ENCODE results near the gene ZNF487.
"Not testable (repeated sequence)": the region's sequence is repeated elsewhere in the genome, so short reads cannot be mapped to it uniquely, and the experiment has no call there.

The ZNF487 gene

GRCh38 chr10:43407148-43407575, 29.7 kb upstream of the ZNF487 start:
- peak; percentile 60 for DNase-seq

GRCh38 chr10:43407576-43408330, 29.2 kb upstream of the ZNF487 start:
- DNase-seq = peak; percentile 87

DNA sequence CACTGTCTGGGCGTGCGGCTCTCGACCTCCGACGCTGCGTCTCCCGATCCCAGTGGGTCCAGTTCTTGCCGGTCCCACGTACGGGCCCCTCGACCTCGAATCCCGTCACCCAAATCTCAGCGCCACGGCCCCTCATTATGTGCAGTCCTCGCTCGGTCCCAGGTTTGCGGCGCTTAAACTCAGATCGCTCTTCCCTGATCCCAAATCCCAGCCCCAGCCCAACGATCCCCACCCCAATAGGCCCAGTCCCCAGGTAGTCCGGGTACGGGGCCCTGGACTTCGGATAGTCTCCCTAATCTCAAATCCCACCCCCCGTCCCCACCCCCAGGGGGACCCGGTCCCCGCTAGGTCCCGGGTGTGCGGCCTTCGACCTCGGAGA, 28.6 kb upstream of the ZNF487 start:
- DNase-seq = peak; percentile 47

DNA sequence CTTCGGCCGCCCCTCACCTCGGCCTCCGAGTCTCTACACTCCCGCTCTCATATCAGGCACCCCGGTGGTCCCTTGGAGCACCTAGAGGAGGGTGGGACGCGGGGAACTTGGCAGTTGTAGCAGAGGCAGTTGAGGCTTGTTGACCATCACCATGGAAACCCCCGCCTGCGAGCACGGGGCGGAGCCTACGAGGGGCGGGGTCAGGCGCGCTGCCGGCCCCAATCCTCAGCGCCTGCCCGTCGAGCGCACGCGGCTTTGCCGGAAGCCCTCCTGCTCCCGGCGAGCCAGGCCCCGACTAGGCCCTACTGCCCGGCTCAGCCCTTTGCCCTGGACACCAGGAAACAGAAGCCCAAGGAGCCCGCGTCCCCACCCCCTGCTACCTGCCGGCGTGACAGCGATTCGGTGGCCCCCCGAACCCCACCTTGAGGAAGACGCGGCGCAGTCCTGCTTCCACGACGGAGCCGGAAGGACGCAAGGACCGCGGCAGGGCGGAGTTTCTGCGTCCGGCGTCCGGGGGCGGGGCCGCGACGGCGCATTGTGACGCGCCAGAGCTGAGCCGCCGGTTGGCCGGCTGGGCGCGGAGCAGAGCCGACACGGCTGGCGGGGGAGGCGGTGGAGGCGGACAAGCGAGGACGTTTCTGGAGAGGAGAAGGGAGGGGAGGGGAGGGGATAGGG, 28.1 kb upstream of the ZNF487 start, which contains the start of gene HNRNPF:
HNRNPF (minus strand) TSS at position 477 of the 675 bp plus-strand sequence. CDS start 21,302 bp downstream, outside the sequence.
- DNase-seq = peak; percentile 96

DNA sequence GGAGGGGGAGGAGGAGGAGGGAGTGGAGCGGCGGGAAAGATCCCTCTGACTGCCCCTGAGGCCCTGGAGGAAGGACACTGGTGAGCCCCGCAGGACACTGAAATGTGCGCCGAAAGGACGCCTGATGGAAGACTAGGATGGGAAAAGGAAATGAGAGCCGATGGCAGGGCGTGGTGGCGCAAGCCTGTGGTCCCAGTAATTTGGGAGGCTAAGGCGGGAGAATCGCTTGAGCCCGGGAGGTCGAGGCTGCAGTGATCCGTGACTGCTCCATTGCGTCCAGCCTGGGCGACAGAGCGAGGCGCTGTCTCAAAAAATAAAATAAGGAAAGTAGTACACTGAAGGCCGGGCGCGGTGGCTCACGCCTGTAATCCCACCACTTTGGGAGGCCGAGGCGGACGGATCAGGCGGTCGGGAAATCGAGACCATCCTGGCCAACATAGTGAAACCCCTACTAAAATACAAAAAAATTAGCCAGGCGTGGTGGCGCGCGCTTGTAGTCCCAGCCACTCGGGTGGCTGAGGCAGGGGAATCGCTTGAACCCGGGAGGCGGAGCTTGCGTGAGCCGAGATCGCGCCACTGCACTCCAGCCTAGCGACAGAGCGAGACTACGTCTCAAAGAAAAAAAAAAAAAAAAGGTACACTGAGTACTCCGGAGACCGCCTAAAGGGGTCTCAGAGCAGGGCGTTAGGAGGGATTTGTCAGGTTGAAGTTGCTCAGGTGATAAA, 27.4 kb upstream of the ZNF487 start:
- DNase-seq = peak; percentile 67

DNA sequence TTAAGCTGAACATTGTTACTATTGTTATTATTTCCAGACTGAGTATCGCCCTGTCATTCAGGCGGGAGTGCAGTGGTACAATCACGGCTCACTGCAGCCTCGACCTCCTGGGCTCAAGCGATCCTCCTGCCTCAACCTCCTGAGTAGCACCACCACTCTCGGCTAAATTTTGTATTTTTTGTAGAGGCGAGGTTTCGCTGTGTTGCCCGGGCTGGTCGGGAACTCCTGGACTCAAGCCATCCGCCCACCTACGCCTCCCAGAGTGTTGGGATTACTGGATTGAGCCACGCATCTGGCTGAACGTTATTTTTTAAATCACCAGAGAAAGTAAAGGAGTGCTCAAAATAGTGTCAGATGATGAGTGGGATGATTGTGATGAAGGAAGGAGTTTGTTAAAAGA, 26.6 kb upstream of the ZNF487 start:
- no peak for DNase-seq

DNA sequence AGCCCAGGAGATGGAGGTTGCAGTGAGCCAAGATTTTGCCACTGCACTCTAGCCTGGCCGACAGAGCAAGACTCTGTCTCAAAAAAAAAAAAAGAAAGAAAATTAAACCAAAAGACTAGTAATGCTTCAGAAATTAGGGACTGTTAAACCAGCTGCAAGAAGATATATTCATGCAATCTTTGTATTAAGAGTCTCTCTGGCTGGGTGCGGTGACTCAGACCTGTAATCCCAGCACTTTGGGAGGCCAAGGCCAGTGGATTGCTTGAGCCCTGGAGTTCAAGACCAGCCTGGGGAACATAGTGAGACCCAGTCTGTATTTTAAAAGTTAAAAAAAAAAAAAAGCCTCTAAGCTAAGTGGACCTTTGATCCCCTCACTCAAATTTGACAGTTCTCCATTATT, 25.4 kb upstream of the ZNF487 start:
- no peak for DNase-seq

DNA sequence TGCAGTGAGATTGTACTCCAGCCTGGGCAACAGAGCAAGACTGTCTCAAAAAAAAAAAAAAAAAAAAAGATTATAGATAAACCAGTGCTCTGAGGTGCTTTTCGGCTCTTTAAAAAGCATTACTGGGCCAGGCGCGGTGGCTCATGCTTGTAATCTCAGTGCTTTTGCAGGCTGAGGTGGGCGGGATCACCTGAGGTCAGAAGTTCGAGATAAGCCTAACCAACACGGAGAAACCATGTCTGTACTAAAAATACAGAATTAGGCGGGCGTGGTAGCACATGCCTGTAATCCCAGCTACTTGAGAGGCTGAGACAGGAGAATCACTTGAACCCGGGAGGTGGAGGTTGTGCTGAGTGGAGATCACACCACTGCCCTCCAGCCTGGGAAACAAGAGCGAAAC, 21.4 kb upstream of the ZNF487 start:
- DNase-seq = no peak

GRCh38 chr10:43417950-43418768, 18.8 kb upstream of the ZNF487 start:
- DNase-seq = no peak

GRCh38 chr10:43419997-43420368, 16.9 kb upstream of the ZNF487 start:
- DNase-seq = no peak

DNA sequence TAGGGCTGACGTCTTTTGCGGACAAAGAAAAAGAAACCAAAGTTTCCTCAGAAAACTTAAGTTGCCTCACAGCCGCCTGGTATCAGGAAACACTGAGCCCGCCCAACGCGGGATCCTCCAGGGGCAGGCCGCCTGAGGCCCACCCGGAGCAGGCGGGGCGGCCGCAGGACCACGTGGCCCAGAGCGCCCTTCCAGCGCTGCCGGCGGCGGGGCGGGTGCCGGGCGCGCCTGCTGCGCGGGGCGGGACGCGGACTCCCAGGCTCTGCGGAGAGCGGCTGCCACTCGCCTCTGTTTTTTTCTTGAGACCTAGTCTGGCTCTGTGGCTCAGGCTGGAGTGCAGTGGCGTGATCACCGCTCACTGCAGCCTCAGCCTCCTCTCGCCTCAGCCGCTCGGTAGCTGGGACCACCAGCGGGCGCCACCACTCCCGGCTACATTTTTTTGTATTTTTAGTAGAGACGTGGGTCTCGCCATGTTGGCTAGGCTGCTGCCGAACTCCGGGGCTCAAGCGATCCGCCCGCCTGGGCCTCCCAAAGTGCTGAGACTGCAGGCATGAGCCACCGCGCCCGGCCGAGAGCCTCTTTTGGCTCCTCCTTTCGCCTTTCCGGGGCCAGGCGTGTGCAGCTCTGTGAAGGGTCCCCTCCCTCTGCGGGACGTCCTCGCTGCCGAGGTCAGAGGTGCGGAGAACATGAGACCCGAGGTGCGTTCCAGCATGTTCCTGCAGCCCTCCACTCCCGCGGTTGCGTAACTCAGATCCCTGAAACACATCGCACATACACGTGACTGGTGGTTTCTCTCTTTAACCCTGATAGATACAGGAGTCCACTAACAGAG, 16.3 kb upstream of the ZNF487 start:
- peak; percentile 84 for DNase-seq

- DNase-seq = no peak
Observed at GRCh38 chr10:43421201-43421507, 15.8 kb upstream of the ZNF487 start.

- DNase-seq = no peak
Observed at GRCh38 chr10:43421519-43421918, 15.4 kb upstream of the ZNF487 start.

DNA sequence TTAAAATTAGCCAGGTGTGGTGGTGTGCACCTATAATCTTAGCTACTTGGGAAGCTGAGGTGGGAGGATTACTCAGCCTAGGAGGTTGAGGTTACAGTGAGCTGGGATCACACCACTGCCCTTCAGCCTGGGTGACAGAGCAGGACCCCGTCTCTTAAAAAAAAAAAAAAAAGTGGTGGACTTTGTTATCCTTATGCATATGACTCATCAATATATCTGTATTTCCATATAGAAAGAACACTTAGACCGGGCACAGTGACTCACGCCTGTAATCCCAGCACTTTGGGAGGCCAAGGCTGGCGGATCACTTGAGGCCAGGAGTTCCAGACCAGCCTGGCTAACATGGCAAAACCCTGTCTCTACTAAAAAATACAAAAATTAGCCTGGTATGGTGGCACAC, 15.0 kb upstream of the ZNF487 start:
- DNase-seq = not testable (repeated sequence)

DNA sequence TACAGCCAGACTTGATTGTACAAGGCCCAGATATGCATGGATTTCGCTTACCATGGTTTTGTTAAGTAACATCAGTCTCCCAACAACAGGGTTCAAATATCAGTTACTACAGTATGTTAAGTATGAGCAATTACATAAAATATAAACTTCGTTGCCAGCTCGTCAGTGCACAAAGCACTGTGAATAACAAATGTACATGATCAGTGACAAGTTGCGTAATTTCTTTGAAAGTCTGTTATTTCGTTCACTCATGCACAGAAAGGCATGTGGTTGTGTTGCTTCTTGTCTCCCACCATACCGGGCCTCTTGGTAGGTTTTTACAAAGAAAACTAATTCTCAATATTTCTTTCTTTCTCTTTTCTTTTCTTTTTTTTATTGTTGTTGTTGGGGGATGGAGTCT, 12.5 kb upstream of the ZNF487 start:
- DNase-seq = no peak

DNA sequence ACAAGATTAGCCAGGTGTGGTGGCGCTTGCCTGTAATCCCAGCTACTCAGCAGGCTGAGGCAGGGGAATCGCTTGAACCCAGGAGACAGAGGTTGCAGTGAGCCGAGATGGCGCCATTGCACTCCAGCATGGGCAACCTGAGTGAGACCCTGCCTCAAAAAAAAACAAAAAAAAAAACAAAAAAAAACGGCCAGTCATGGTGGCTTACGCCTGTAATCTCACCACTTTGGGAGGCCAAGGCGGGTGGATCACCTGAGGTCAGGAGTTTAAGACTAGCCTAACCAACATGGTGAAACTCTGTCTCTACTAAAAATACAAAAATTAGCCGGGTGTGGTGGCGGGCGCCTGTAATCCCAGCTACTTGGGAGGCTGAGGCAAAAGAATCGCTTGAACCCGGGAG, 10.4 kb upstream of the ZNF487 start:
- not testable (repeated sequence) for DNase-seq

DNA sequence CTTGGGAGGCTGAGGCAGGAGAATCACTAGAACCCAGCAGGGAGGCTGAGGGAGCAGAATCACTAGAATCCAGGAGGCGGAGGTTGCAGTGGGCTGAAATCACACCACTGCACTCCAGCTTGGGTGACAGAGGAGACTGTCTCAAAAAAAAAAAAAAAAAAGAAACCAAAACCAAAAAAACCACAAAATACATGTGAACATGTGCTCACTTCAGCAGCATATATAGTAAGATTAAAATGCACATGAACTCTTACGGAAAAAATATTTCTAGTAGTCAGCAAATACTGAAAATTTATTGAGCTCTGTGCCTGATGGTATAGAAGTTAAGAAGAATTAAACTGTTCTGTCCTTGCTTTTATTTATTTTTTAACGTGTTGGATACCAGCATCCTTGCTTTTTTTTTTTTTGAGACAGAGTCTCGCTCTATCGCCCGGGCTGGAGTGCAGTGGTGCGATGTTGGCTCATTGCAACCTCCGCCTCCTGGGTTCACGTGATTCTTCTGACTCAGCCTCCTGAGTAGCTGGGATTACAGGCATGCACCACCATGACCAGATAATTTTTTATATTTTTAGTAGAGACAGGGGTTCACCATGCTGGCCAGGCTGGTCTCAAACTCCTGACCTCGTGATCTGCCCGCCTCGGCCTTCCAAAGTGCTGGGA, 9.6 kb upstream of the ZNF487 start:
- no peak for DNase-seq

- DNase-seq = no peak
Observed at GRCh38 chr10:43430926-43431663, 5.8 kb upstream of the ZNF487 start.

- no peak for DNase-seq
Observed at GRCh38 chr10:43437141-43437870, 395 bp downstream of the ZNF487 start.

DNA sequence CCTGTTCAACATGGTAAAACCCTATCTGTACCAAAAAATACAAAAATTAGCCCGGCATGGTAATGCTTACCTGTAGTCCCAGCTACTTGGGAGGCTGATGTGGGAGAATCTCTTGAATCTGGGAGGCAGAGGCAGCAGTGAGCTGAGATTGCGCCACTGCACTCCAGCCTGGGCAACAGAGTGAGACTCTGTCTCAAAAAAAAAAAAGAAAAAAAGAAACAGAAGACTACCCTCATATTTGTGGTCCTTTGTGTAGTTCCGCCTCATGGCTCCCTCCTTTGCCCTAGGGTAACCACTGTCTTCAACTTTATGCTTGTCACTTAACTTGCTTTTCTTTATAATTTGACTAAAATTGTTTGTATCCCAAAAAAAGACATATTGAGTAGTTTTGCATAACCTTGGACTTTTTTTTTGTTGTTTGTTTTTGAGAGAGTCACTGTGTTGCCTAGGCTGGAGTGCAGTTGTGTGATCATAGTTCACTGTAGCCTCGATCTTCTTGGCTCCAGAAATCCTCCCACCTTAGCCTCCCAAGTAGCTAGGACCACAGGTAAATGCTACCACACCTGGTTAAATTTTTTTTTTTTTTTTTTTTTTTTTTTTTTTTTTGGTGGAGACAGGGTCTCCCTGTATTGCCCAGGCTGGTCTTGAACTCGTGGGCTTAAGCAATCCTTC, 3.7 kb downstream of the ZNF487 start:
- DNase-seq = no peak
